ENCODE results near the gene GFY. TPM values are rescaled to one million over a fixed set of nuclear protein-coding genes. Genes with fewer than 3 reads are reported as not detected.
A peak's percentile ranks its signal among the peaks of the same experiment; 100 is the strongest.

The GFY gene
- total and polyA plus RNA-seq, 2 donors (not counting 3 experiments of a cell fraction or from before 2014, with no cell fraction given) = not detected

GRCh38 chr19:49447485-49448431 lies 22.6 kb downstream of the GFY start:
- Histone ChIP-seq H3K4me2 (ENCODE audit: insufficient read depth, low read length) (no peak overlapping the region), H3K36me3 (ENCODE audit: control insufficient read depth in 2 of 2, extremely low read depth in 1 of 2, insufficient read depth in 2 of 2, low read length in 2 of 2) (peaks cover 0 to 4% of the 10 kb centered on the region in 2 experiments), H2AFZ (ENCODE audit: low read depth, low read length) (no peak overlapping the region), H3K9me1 (replicated peaks; ENCODE audit: control insufficient read depth, extremely low read depth, insufficient read depth, low read length) (no peaks in the 10 kb centered on the region), H3K79me2 (ENCODE audit: control insufficient read depth, insufficient read depth, low read length) (peaks cover 10% of the 10 kb centered on the region), H3K4me1 (ENCODE audit: control insufficient read depth, extremely low read depth, insufficient read depth, low read length) (peaks cover 5% of the 10 kb centered on the region), H3K4me3 (replicated peaks in 1 of 3; ENCODE audit: insufficient read depth in 1 of 3, low read depth in 1 of 3, low read length in 3 of 3) (no peak overlapping the region), H3K27ac (ENCODE audit: insufficient read depth, low read depth, low read length) (no peak overlapping the region), H3K27me3 (ENCODE audit: control insufficient read depth in 2 of 2, insufficient read depth in 2 of 2, low read length in 2 of 2) (no peaks in the 10 kb centered on the region), H3K9me3 (replicated peaks; ENCODE audit: control insufficient read depth, insufficient read depth, low read length) (no peaks in the 10 kb centered on the region), H4K20me1 (replicated peaks; ENCODE audit: control insufficient read depth, extremely low read depth, insufficient read depth, low read length) (no peaks in the 10 kb centered on the region), H3K9ac (replicated peaks; ENCODE audit: extremely low read depth, insufficient read depth, low read length) (no peak overlapping the region)
- intact Hi-C loops (cut with micrococcal nuclease) = no loop called here
- ChIA-PET POLR2A (no interaction called here), CTCF (no interaction called here)
- peak; percentile 17 for DNase-seq (ENCODE audit: low read depth, low spot score)
- dilution Hi-C loops (cut with MboI; ENCODE audit: extremely low pct_ligation_motif_present, low sequenced_read_pairs) = no loop called here
- FAIRE-seq = no peak
- no TSS peak for BruUV-seq (replicated peaks)
- TF ChIP-seq POLR2AphosphoS5 (IDR thresholded peaks at IDR 0.05; ENCODE audit: insufficient read depth, low read depth, low read length) (no peak), GATA2 (IDR thresholded peaks at IDR 0.05; ENCODE audit: insufficient read depth, insufficient read length, low read depth, low read length) (no peak), EZH2 (IDR thresholded peaks at IDR 0.05; ENCODE audit: borderline replicate concordance, low read depth, low read length, severe bottlenecking) (no peak), FOS (IDR thresholded peaks at IDR 0.05; ENCODE audit: borderline replicate concordance, insufficient read depth, low read length) (no peak), MAX (IDR thresholded peaks at IDR 0.05; ENCODE audit: insufficient read depth, insufficient read length) (no peak), POLR2A (IDR thresholded peaks at IDR 0.05; ENCODE audit: low read depth, low read length) (no peak), JUN (IDR thresholded peaks at IDR 0.05; ENCODE audit: borderline replicate concordance, insufficient read depth, insufficient read length, low read depth) (no peak), CTCF (IDR thresholded peaks at IDR 0.05; ENCODE audit: extremely low read depth in 1 of 2, insufficient read depth in 1 of 2, low read depth in 1 of 2, low read length in 2 of 2) (no peak), MYC (IDR thresholded peaks at IDR 0.05; ENCODE audit: low read depth, low read length) (no peak)

All from endothelial cell of umbilical vein (primary cell).